Measurements from ENCODE around the gene STAT3.

Gene STAT3

DNA sequence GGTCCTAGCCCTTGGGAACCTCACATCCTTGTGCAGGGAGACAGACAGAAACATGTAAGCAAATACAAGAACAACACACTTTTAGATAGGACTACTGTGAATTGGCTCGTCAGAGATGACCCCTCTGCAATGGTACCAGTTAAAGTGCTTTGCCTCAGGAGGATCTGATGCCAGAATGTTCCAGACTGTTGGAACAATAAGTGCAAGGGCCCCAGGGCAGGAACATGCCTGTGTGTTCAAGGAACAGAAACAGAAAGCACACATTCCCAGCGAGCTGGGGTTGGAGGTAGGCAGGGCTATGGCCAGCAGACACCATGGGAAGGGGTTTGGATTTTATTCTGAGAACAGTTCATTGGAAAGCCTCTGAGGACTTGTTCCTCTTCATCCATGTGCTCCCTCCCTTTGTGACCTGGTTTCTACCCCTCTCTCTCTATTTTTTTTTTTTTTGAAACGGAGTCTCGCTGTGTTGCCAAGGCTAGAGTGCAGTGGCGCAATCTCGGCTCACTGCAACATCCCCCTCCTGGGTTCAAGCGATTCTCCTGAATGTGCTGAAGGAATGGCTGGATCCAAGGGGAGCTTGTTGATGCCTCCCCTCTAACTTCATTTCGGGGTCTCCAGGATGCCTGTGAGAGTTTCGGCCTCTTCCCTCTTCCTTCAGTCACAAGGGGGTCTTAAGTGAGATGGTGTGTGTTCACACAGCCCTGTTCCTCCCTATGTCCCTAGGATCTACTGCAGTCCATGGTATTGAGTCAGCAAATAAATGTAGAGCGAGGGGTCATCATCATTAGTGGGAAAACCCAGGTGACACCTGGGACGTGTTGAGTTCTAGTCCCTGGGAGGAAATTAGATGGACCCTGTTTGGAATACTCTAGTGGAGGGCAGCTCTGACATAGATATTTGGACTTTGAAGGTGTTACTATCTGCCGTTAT is 93.5 kb downstream of the STAT3 start:
- no peak for DNase-seq (ENCODE audit: low spot score)

DNA sequence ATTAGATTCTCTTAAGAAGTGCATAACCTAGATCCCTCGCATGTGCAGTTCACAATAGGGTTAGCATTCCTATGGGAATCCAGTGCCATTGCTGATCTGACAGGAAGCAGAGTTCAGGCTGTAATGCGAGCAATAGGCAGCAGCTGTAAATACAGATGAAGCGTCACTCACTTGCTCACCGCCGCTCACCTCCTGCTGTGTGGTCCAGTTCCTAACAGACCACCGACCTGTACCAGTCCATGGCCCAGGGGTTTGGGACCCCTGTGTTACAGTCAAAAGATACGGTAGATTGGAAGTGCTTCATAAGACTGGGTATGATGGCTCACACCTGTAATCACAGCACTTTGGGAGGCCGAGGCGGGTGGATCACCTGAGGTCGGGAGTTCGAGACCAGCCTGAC is 97.1 kb downstream of the STAT3 start:
- DNase-seq (ENCODE audit: low spot score) = no peak

DNA sequence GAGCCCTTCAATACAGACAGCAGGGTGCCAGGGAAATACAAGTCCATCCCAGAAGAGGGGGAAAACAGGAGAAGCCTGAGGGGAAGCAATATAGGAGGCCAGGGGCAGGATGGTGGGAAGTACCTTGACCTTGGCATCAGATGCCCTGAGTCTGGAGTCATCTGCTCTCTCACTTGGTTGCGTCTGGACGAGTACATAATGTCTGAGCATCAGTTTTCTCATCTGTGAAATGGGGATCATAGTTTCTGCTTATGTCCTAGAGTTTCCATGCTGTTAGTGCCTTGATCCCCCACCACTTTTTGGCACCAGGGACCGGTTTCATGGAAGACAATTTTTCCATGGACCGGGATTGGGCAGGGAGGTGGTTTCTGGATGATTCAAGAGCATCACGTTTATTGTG is 97.7 kb downstream of the STAT3 start:
- DNase-seq (ENCODE audit: low spot score) = no peak

DNA sequence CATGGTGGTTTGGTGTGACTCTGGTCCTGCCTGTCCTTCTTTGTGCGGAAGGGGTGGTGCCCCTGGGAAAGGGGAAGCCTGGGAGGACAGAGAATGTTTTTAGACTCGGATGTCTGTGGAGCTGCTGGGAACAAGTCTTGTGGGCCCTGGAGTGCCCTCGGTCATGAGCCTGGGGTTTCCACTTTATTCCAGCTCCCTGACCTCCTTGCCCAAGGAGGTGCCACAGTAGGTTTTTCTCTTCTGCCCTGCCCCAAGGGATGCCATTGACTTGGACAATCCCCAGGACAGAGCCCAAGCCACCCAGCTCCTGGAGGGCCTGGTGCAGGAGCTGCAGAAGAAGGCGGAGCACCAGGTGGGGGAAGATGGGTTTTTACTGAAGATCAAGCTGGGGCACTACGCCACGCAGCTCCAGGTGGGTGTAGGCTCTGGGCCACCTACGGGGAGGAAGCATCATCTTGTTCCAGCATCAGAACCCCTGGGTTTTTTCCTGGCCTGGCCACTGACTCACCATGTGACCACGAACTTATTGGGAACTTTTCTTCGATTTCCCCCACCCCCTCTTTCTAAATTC is 98.5 kb downstream of the STAT3 start:
- DNase-seq (ENCODE audit: low spot score) = no peak

DNA sequence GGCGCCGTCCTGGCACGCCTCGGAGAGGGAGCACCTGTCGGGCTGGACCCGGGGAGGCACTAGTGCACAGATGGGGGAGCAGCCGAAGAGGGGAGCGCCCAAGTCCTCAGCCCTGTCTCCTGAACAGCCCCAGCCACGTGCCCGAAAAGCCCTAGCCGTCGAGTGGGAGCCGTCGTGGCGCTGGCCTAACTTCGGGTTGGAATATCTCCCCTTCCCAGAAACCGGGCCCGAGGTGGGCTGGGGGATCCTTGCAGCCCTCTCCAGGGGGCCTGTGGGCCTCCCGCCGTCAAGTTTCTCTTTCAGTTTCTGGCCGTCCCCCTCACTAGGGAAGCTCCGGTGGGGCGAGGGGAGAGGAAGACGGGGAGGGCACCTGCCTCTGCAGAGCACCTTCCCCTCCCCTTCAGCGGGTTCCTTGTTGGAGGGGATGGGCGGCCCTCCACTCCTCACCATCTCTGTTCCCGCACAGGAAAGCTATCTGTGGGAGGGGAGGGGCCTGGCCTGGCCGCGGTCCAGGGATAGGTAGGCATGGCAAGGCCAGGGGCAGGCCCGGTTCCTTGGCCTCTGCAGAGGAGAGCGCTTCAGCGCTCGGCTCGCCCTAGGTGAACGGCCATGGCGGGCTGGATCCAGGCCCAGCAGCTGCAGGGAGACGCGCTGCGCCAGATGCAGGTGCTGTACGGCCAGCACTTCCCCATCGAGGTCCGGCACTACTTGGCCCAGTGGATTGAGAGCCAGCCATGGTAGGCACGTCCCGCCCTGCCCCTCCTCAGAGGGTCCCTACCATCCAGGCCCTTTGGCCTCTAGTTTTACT is 99.2 kb downstream of the STAT3 start:
- no peak for DNase-seq (ENCODE audit: low spot score)

DNA sequence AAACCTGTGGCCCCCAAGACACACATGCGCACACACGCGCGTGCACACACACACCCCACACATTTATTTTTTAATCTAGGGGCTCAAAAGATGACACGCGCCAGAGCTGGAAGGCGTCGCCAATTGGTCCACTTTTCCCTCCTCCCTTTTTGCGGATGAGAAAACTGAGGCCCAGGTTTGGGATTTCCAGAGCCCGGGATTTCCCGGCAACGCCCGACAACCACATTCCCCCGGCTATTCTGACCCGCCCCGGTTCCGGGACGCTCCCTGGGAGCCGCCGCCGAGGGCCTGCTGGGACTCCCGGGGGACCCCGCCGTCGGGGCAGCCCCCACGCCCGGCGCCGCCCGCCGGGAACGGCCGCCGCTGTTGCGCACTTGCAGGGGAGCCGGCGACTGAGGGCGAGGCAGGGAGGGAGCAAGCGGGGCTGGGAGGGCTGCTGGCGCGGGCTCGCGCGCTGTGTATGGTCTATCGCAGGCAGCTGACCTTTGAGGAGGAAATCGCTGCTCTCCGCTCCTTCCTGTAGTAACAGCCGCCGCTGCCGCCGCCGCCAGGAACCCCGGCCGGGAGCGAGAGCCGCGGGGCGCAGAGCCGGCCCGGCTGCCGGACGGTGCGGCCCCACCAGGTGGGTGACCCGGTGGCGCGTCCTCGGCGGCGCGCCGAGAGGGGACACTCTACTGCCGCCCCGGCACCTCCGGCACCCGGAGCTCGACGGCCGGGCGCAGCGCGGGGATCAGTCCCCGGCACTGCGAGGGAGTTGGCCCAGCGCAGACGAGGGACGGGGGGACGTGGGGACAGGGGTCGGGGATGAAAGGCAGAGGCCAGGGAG is 100.1 kb downstream of the STAT3 start, which contains the start of gene STAT5A:
Gene STAT5A (plus strand): TSS at position 522 of the 826 bp plus-strand sequence. CDS start 914 bp downstream, outside the sequence.
- peak; percentile 73 for DNase-seq (ENCODE audit: low spot score)

DNA sequence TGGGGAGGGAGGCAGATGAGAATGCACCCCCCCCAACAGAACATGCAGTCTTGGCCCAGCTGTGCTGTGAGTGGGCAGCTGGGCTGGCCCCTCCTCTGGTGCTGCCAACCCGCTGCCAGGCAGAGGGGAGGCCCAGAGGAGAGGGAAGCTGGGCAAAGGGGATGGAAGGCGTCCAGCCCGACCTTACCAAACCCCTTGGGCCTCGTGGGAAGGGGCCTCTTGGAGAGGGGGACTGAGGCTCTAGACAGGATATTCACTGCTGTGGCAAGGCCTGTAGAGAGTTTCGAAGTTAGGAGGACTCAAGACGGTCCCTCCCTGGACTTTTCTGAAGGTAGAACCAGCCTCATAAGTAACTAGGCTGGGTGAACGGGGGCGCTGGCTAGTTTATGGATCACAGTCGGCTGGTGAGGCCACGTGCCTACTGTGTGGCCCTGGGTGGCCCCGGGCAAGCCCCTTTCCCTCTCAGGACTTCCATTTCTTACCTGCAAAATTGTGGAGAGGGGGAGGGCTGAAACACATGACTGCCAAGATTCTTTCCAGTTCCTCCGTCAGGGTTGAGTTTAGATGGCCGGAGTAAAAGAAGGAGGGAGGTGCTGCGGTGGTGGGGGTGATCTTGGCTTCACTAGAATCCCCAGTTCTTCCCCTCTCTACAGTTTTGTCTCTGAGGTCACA is 100.8 kb downstream of the STAT3 start:
- no peak for DNase-seq (ENCODE audit: low spot score)

DNA sequence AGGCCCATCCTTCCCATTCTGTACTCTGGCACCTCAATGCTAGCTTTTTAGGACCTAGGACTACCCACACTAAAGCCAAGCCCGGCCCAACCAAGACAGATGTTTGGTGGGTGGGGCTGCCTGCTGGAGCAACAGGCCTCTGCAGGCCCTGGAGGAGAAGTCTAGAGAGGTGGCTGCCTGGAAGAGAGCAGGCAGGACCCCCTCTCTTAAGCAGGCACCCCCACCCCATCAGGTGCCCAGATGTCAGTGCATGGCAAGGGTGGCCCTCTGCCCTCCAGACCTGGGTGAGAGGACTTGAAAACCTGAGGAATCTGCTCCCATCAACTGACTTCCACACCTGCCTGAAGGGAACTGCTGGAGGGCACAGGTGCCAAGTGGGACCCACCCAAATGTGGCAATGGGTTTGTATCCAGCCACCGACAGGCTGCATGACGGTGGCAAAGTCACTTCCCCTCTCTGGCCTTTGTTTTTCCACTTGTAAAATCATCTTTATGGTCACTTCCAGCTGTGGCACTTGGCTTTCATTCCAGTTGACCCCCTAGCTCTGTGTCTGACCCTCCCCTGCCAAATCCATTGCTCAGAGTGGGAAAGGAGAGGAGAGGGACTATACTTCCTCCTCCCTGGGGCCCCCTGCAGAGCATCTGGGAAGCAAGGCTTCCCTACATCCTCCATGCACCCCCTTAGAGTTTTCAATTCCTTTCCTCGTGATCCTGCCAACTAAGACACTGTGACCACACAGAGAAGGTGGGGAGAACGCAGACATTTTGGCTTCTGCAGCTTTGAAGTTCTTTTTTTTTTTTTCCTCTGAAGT is 101.6 kb downstream of the STAT3 start:
- DNase-seq (ENCODE audit: low spot score) = no peak

DNA sequence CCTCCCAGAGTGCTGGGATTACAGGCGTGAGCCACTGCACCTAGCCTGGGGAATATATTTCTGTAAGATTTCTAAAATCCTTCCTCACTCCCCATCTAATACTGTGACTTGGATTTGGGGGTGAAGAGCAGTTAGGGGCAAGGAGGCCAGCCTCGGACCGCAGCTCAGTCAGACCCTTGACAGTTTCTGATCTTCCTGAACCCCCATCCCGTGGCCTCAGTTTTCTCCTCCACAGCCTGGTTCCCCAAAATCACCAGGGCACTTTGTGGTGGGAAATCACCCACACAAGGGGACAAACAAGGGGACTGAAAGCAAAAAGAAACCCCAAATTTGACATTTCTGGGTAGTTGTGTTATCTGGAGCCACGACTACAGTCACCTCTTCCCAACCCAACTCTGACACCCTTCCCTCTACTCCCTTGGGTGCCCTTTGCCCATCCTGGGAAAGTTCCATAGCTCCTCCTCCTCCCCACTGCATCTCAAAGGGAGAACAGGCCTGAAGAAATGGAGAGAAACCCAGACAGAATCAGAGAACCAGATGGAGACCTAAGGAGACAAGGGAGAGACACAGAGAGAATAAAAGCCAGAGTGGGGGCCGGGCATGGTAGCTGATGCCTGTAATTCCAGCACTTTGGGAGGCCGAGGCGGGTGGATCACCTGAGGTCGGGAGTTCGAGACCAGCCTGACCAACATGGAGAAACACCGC is 102.7 kb downstream of the STAT3 start:
- DNase-seq (ENCODE audit: low spot score) = no peak

DNA sequence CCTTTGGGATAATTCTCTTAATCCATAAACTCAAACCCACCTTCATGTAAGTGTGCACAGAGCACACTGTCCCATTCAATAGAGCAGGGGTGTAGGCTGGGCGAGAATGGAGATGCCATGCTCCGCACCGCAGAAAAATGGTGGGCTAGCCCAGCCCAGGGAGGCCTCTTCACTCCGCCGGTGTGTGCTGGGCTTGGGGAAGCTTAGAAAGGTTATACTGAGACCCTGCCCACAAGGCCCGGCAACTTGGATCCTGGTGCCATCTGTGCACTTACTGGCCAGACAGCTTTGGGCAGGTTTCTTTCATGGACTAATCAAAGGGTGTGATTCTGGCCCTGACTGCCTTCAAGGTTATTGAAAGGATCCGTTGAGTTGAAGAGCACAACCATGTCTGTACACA is 103.7 kb downstream of the STAT3 start:
- DNase-seq (ENCODE audit: low spot score) = no peak

DNA sequence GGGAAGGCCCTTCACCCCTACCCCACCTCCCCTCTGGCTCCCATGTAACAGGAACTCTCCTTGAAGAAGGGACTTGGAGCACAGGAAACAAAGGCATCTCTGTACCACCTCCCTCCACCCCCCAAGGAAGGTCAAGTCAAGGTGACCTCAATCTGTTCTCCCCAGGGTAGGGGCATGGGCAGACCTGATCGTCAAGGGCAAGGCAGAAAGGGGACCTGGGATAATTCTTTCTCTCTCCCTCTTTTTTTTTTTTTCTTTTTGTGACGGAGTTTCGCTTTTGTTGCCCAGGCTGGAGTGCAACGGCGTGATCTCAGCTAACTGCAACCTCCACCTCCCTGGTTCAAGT is 104.2 kb downstream of the STAT3 start:
- DNase-seq (ENCODE audit: low spot score) = no peak

DNA sequence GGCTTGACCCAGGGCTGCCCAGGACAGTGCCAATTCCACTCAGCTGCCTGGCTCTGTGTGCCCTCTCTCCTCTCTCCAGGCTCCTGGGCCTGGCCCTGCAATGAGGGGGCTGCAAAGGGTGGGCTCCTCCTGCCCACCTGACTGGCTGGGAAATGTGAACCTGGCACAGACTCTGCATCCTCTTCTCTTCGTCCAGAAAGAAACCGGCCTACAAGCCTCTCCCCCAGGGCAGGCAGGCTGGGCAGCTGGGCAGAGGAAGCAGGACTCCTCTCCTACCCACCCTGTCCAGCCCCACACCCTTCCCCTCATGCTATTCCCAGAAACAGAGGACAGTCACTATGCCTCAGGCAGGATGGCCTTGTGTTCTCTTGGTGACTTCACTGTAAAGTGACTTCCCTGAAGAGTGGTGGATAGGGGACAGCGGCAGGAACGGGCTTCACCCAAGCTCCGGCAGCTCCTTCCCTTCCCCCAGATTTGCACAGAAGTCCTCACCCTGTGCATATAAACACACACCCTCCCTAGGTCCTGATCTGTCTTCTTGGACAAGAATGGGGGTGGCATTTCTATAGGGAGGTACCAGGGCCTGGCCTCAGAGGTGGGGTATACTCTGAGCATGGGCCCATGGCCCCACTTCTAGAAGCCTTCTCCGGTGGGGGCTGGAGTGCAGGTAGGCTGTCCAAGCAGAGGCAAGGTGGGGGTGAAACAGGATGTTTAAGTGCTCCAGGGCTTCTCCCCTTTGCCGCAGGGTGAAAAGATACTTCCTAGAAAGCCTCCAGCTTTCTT is 104.8 kb downstream of the STAT3 start:
- no peak for DNase-seq (ENCODE audit: low spot score)

DNA sequence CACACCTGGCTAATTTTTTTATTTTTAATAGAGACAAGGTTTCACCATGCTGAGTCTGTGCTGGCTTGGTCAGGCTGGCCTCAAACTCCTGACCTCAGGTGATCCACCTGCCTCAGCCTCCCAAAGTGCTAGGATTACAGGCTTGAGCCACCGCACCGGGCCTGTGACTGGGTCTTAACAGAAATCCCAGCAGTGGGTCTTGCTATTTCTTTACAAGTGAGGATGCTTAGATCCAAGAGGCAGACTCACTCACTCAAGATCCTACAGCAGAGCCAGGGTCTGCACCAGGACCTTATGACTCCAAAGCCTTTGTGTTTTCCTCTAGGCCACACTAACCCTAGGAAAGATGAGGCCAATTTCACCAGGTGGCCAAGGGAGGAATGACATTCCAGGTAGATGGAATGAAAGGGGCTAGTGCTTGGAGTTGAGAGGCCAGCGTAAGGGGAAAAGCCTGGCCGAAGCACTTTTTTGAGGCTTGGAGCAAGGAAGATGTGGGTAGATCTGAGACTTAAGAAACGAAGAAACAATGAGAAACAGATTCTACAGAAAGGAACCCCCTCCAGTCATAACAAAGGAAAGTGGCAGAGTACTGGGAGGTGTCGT is 105.7 kb downstream of the STAT3 start:
- DNase-seq (ENCODE audit: low spot score) = no peak

DNA sequence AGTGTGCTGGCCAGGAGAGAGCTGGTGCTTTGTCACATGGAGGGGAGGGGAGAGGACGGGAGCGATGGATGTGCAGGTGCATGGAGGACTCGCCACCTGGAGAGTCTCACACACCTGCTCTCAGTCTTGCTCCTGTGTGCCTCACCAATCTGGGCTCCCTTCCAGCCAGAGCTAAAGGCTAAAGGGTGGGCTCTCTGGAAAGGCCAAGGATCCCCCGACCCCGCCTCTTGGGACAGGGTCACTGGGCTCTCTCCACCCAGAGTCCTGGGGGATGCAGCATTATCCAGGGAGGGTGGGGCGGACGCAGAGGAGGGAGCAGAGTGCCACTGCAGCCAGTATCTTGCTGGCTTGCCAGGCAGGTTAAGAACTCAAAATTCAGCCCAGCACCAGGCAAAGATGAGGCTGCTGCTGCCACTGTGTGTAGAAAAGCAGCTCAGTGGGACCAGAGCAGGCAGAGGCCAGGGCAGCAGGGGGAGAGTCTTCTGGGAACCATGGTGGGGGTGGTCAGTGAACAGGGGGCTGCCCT is 106.6 kb downstream of the STAT3 start:
- DNase-seq (ENCODE audit: low spot score) = no peak

DNA sequence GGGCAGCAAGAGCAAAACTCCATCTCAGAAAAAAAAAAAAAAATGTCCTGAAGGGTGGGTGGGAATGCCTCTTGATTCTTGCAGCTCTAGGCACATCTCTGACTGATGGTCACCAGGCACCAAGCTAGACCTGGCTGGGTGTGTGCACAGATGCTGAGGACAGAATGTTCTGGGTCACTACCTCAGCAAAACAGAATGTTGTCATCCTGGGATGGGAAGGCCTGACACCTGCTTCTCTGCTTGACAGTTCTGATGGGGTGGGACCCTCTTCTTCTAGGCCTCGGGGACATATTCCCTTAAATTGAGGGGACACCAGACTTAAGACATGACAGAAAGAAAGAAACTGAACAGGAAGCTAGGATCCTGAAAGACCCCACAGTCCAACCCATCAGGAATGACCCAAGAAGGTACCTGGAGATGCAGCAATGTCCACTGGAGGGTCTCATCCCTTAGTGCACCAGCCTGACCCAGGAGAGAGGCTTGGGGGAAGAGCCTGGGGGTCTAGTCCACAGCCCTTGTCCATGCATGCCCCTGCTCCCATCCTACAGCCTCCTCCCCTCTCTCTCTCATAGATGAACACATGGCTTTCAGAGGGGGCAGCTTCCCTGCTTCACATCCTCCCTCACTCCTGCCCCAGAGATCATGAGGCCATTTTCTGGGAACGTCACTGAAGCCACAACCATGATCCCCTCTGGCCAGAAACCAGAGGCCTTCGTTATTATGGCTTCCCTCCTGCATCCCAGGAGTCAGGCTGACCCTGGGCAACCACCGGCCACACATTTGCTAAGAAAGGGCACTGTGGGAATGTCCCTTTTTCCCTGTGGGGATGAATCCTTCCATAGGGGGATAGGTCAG is 108.2 kb downstream of the STAT3 start:
- no peak for DNase-seq (ENCODE audit: low spot score)

DNA sequence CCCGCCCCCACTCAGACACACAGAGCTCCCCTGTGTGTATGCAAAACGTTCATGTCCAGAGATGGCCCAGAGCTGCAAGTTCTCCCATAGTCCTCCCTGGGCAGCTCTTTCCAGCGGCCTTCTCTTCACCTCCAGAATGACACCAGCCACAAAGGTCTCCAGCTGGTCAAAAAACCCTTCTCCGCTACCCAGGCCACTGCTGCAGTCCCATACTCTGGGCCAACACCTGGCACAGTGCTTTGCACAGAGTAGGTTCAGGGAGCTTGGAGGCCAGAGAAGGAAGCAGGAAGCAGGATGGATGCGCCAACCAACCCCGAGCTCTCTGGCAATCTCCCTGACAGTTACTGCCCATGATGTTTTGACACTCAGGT is 110.9 kb downstream of the STAT3 start:
- DNase-seq (ENCODE audit: low spot score) = no peak

DNA sequence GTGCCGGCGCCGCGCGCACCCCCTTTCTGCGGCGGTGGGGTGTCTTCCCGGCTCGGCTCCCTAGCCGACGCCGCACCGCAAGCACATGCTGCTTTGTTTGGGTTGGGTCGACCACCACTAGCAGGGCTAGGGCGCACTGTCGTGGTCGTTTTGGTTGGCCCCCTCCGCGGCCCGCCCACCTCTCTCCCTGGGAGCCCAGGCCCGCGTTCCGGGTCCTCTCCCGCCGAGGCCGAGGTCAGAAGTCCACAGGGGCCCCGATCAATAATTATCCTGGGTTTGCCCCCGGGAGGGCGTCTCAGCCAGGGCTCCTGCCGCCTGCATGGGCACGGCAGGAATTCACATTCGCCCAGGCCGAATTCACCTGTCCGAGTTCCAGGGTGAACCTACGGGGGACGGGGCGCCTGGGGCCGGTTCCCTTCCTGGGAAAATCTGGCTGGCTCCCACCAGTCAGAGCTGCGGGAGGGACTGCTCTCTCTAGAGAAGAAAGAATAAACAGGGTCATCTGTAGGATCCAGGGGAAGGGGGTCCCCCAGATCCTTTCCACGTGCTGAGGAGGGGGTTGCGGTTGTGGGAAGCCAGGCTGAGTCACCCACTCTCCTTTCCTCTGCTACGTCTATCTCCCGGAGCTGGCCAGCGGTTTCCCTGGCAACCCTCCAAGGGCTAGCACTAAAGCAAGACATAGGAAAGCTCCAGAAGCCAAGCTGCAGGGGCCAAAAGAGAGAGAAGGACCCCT is 111.5 kb downstream of the STAT3 start:
- no peak for DNase-seq (ENCODE audit: low spot score)

All from activated CD4-positive, alpha-beta T cell treated with anti-CD3 and anti-CD28 coated beads, Interleukin-2, Interleukin-4, amounts not matched to agents 100 ng/mL and 50 ng/mL, durations not matched to agents 16 hours and 8 hours (primary cell).